ENCODE measurements around the gene TRPM3. TPM values are rescaled to one million over a fixed set of nuclear protein-coding genes. Genes with fewer than 3 reads are reported as not detected.

TRPM3 gene
- total RNA-seq, 1 experiment from 2014 or later = 5.4 TPM

DNA sequence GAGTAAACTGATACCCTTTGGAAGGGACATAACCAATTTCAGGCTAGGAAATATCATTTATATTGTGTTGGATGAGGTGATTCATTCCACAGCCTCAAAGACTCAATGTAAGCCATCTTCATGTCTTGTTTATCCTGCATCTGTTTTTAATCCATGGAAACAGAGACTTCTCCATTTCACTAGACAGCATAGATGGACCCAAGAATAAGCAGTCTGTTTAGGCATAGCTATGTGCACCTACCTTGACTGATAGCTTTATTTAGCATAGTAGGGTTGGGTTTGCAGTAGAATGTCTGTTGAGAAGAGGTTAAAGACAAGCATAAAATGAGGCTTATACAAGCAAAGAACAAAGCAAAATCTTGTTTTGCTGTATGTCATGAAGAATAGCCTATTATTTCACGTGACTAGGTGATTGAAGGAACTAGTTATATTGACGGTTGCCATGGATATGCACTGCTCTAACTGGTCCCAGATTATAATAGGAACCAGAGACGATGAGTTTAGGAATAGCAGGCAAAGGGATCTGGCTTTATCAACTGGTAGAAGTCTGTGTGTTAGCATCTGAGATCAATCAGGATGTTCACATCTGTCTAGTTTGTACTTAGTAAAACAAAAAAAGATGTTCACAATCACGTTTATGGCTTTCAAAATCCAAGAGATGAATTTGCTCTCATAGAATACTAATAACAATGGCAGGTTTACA lies 552.2 kb downstream of the TRPM3 start:
- H3K36me3 Mint-ChIP-seq = no peaks in the 10 kb centered on the region
- H3K4me1 Mint-ChIP-seq = peaks cover 31% of the 10 kb centered on the region
- no peak for DNase-seq (ENCODE audit: low spot score)
- ChIA-PET POLR2A (no interaction called here), CTCF (interaction anchor here (0.7 kb wide), 1 partner anchor 1206 kb away, joined by 3 read pairs; no protein-coding TSS in a partner anchor)
- no peaks in the 10 kb centered on the region for H3K27me3 Mint-ChIP-seq (ENCODE audit: low read depth)
- ATAC-seq = no peak
- TF ChIP-seq, protein P1, sequence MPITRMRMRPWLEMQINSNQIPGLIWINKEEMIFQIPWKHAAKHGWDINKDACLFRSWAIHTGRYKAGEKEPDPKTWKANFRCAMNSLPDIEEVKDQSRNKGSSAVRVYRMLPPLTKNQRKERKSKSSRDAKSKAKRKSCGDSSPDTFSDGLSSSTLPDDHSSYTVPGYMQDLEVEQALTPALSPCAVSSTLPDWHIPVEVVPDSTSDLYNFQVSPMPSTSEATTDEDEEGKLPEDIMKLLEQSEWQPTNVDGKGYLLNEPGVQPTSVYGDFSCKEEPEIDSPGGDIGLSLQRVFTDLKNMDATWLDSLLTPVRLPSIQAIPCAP (CRISPR knock-in tag; IDR thresholded peaks at IDR 0.05) = no peak
- TF ChIP-seq JUN (CRISPR knock-in tag; IDR thresholded peaks at IDR 0.05) (no peak), HMGA2 (CRISPR knock-in tag; IDR thresholded peaks at IDR 0.05) (no peak), NR2C2 (CRISPR knock-in tag; IDR thresholded peaks at IDR 0.05) (no peak), SMAD3 (CRISPR knock-in tag; IDR thresholded peaks at IDR 0.05; ENCODE audit: borderline replicate concordance) (no peak), ZBTB43 (CRISPR knock-in tag; IDR thresholded peaks at IDR 0.05) (no peak), ZNF281 (CRISPR knock-in tag; IDR thresholded peaks at IDR 0.05) (no peak), EMX1 (CRISPR knock-in tag; IDR thresholded peaks at IDR 0.05) (no peak), AR (CRISPR knock-in tag; IDR thresholded peaks at IDR 0.05) (no peak)
- TF ChIP-seq, protein P2, sequence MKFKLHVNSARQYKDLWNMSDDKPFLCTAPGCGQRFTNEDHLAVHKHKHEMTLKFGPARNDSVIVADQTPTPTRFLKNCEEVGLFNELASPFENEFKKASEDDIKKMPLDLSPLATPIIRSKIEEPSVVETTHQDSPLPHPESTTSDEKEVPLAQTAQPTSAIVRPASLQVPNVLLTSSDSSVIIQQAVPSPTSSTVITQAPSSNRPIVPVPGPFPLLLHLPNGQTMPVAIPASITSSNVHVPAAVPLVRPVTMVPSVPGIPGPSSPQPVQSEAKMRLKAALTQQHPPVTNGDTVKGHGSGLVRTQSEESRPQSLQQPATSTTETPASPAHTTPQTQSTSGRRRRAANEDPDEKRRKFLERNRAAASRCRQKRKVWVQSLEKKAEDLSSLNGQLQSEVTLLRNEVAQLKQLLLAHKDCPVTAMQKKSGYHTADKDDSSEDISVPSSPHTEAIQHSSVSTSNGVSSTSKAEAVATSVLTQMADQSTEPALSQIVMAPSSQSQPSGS (CRISPR knock-in tag; IDR thresholded peaks at IDR 0.05; ENCODE audit: borderline replicate concordance, low read depth) = no peak
- TF ChIP-seq, protein P3, sequence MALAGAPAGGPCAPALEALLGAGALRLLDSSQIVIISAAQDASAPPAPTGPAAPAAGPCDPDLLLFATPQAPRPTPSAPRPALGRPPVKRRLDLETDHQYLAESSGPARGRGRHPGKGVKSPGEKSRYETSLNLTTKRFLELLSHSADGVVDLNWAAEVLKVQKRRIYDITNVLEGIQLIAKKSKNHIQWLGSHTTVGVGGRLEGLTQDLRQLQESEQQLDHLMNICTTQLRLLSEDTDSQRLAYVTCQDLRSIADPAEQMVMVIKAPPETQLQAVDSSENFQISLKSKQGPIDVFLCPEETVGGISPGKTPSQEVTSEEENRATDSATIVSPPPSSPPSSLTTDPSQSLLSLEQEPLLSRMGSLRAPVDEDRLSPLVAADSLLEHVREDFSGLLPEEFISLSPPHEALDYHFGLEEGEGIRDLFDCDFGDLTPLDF (CRISPR knock-in tag; IDR thresholded peaks at IDR 0.05) = no peak
- TF ChIP-seq, protein P4, sequence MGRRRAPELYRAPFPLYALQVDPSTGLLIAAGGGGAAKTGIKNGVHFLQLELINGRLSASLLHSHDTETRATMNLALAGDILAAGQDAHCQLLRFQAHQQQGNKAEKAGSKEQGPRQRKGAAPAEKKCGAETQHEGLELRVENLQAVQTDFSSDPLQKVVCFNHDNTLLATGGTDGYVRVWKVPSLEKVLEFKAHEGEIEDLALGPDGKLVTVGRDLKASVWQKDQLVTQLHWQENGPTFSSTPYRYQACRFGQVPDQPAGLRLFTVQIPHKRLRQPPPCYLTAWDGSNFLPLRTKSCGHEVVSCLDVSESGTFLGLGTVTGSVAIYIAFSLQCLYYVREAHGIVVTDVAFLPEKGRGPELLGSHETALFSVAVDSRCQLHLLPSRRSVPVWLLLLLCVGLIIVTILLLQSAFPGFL (CRISPR knock-in tag; IDR thresholded peaks at IDR 0.05; ENCODE audit: borderline replicate concordance) = no peak
- no peak overlapping the region for H3K4me3 Mint-ChIP-seq
- H3K9me3 Mint-ChIP-seq = no peaks in the 10 kb centered on the region
- H3K27ac Mint-ChIP-seq = no peak overlapping the region

All from WTC11 (cell line).